Mesenteric fat pad (tissue), 1 donor: ENCODE data around the gene CACNA1A. TPM values are rescaled to one million over a fixed set of nuclear protein-coding genes. Genes with fewer than 3 reads are reported as not detected.
"Not testable (repeated sequence)": the region's sequence is repeated elsewhere in the genome, so short reads cannot be mapped to it uniquely, and the experiment has no call there.

Experiments used
- DNase-seq: peaks from one replicate; pipeline ENCODE4 v3.0.0-alpha.2; 2020; ENCODE audit warnings: low spot score
- total RNA-seq: library from RNA; stranded (reverse); fragmentation: NEBNext Ultra II Directional; extraction: Animal tissue kit (Norgen Biotek cat#: 25700); gene quantifications from one replicate; pipeline ENCODE4 v1.2.1, GENCODE V29; 2021
- donor health status: DM: yes; HTN: yes; CAD: no.

Gene CACNA1A
- total RNA-seq, 1 donor from 2014 or later = 0.84 TPM

- DNase-seq = no peak
Observed at GRCh38 chr19:13427273-13428051, 78.8 kb downstream of the CACNA1A start.

DNA sequence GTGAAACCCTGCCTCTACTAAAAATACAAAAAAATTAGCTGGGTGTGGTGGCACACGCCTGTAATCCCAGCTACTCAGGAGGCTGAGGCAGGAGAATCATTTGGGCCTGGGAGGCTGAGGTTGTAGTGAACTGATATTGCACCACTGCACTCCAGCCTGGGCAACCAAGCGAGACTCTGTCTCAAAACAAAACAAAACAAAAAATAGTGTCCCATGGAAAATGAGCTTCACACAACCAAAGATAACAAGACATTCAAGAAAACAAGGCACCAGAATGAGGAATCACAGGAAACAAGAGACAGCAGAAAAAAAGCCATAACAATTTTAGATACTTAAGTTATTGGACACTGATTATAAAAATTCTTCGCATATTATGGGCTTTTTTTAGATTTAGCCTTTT is 80.4 kb downstream of the CACNA1A start:
- not testable (repeated sequence) for DNase-seq

DNA sequence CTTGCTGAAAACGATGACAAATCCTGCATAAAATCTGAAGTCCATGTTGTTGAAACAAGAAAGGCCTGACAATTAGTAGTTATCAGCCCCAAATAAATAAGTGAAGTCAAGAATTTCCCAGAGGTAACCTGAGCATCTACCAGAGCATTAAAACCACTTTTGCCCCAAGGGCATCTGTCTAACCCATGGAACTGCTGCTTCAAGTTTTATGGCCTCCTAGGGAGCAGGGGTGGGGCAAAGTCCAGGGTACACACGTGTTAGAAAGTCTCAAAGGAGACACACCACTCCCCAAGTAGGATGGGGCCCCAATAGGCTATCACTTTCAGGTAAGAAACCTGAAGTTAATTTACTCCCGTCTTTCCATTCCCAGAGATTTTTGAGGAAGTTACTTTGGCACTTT is 81.1 kb downstream of the CACNA1A start:
- DNase-seq = no peak

GRCh38 chr19:13420780-13421179 is 85.5 kb downstream of the CACNA1A start:
- DNase-seq = no peak

DNA sequence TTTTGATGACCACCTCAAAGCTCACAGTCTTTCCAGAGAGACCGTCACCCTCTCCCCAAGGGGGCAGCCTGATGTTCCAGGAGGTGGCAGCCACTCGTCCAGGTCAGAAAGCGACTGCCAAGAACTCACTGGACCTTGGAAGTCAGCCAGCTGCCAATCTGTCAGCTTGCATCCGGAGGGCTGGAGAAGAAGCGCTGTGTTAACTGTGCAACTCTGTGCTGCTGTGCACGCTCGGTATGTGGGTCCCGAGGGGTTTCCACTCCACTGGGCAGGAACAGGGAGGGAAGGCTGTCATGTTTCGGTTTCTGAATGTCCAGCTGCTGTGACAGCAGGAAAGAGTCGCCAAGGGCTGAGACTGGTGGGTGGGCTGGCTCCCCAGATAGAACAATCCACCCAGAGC is 89.2 kb downstream of the CACNA1A start:
- DNase-seq = no peak

DNA sequence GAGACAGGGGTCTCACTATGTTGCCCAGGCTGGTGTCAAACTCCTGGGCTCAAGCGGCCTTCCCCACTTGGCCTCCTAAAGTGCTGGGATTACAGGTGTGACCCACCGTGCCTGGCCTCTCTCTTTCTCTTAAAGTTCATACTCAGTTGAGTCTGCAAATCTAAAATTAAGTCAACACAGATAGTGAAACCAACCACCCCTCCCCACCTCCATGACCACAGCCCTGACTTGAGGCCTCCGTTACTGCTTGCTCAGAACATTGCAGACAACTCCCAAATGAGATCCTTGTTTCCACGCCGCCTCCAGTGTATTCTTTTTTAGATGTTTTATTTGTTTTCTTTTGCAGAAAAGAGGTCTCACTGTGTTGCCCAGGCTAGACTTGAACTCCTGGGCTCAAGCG is 94.4 kb downstream of the CACNA1A start:
- no peak for DNase-seq

GRCh38 chr19:13410946-13411345 is 95.3 kb downstream of the CACNA1A start:
- no peak for DNase-seq

- no peak for DNase-seq
Observed at GRCh38 chr19:13408889-13409518, 97.3 kb downstream of the CACNA1A start.

GRCh38 chr19:13404236-13404635 is 102.0 kb downstream of the CACNA1A start:
- DNase-seq = no peak

- DNase-seq = no peak
Observed at GRCh38 chr19:13401388-13401787, 104.9 kb downstream of the CACNA1A start.

DNA sequence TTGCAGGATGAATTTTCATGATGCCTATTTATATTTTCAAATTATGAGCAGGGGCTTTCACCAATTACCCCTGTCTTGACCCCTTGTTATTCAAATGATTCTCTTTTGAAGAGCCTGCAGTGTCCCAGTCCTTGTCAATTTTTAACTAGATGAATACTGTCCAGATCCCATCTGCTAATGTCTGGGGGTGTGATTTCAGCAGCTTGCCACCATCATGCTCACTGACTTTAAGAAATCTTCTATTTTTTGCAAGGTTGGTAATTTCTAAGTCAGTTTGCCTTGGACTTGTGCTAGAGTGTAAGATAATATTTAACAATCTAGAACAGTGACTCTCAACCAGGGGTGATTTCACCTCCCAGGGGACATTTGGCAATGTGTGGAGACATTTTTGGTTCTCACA is 106.0 kb downstream of the CACNA1A start:
- no peak for DNase-seq

DNA sequence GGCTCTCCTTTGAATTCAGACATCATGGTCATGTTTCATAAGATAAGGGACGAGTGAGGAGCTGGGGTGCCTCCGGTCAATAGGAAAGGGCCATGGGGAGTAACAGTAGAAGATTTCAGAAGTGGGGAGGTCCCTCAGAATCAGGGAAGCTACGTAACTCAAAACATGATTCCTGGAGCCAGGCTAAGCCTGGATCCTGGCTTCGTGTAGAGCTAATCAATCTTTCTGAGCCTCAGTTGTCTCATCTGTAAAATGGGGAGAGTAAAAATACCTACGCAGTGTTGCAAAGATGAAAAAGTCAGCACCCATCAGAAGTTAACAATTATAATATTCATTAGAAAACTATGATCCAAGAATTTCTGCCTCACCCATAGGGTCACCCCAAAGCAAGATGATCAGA is 106.5 kb downstream of the CACNA1A start:
- no peak for DNase-seq

DNA sequence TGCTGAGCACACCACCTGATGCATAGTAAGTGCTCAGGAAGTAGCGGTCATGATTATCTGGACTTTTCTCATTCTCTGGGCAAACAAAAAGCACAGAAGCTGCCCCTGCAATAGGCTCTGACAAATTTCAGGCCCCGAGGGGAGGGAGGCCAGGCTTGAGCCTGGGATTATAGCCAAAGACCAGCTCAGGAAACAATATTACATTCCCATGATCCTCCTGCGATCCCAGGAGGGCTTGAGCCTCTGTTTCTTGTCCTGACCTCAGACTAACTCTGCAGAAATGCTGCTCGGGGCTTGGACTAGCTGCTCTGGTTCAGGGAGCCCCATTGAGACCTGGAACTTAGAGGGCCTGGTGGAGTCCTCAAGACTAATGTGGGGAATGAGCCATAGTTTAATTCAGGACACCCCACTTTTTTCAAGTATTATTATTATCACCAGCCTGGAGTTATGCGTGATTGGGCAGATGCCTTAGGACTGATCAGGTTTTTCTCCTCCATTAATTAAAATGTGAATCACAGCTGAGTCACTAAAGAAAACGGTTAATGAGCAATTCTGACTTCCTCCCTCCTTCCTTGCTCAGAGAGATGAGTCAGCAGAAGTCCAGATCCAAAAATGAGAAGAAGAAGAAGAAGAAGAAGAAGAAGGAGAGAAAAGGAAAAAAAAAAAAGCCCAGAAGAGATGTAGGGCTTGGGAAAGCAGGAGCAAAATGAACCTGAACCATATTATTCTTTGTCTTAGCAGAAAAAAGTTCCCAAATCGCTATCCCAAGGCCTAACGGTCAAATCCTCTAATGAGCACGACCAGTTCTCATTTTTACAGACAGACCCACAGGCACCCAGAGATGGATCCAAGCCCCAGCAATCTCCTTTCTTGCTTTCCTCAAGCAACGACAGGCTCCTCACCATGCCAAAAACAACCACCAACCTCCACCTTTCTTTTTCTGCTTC is 107.2 kb downstream of the CACNA1A start:
- DNase-seq = no peak

DNA sequence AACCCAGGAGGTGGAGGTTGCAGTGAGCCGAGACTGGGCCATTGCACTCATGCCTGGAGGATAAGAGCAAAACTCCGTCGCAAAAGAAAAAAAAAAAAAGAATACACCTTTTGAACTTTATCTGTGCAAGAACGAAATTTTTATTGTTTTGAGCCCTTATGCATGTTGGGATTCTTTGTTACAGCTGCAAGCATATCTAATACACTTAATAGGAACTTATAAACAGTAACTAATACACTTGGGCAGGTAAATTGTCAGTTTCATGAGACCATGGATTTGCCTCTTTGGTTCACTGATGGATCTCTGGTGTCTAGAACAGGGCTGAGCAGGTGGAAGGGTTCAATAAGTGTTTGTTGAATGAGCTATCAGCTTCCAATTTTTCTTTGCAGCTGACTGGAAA is 108.1 kb downstream of the CACNA1A start:
- DNase-seq = no peak

DNA sequence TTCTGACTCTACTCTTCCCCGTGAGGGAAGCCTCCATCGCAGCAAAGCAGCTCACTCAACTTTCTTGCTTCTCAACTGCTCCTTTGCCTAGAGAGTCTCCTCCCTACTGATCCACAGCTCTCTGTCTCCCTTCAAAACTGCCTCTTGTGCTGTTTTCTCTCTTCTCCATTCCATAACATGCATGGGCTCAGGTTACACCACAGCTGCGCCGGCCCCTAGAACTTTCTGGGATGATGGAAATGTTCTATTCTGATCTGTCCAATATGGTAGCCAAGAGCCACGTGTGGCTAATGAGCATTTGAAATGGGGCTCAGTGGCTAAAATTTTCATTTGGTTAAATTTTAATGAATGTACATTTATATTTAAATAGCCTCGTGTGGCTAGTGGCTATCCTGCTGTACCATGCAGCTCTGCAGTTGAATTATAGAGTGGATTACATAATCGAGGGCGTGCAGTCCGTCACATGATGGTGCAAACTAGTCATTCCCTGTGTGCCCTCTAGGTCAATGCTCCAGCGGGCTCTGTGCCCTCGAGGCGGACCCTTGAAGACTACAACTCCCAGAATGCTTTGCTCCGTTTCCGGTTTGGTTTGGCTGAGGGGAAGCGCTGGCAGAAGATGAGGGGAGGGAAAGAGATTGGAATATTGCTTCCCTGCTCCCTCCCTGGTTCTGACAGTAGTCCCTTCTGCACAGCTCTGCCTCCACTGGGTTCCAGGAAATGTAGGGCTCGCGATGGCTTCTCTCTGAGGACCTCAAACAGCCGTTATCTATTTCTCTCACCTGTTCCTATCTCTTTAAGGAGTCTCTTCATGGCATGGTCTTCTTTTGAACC is 109.8 kb downstream of the CACNA1A start:
- no peak for DNase-seq

- DNase-seq = no peak
Observed at GRCh38 chr19:13382633-13382938, 123.7 kb downstream of the CACNA1A start.

DNA sequence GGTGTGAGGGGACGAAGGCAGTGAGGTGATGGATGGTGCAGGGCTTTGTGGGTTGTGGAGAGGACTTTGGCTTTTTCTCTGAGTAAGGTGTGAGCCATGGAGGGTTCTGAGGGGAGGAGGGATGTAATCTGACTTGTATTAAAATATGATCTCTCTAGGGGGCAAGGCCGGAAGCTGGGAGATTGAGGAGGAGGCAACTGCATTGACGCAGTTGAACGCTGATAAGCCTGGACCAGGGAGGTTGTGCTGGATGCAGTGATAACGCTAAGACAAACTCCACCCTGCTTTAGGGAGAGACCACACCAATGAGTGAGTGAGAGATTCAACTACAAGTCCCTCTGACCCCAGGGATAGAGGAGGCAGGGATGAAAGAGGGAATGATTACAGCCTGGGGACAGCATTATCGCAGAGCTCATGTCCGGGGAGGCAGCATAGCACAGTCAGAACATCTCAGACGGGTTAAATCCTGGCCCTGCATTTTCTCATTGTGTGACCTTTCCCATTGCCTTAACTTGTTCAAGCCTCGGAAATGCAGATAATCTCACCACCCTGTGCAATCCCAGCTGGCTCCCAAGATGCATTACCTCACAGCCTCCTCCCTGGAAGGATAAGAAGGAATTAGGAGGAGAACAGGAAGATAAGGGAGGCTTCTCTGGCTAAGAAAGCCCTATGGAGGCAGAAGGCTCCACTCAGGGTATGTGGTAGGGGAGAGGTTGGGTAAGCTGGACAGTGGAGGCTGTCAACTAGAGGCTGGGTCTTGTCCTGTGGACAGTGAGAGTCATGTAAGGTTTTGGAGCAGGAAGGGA is 124.2 kb downstream of the CACNA1A start:
- no peak for DNase-seq

- DNase-seq = no peak
Observed at GRCh38 chr19:13376537-13376936, 129.7 kb downstream of the CACNA1A start.

GRCh38 chr19:13373599-13373998 is 132.7 kb downstream of the CACNA1A start:
- DNase-seq = no peak

- DNase-seq = no peak
Observed at GRCh38 chr19:13370948-13371347, 135.3 kb downstream of the CACNA1A start.
